Lower leg skin (tissue), 3 donors: Measurements from ENCODE around the gene CST8.

Source experiments
- POLR2A ChIP-seq, 2 donors: fragments of 450-650 bp; IDR thresholded peaks; one replicate each; pipeline ENCODE4 v1.6.1; 2016 to 2017; ENCODE audit warnings: antibody characterized with exemption in 2 of 2, mild to moderate bottlenecking in 1 of 2, moderate library complexity in 1 of 2
- TF ChIP-seq, protein P1 (sequence below), 3 donors: fragments of 450-650 bp; IDR thresholded peaks; one replicate each; pipeline ENCODE4 v1.5.1; 2016; ENCODE audit warnings: antibody characterized with exemption in 3 of 3, mild to moderate bottlenecking in 3 of 3, moderate library complexity in 2 of 3

- TF ChIP-seq, protein P1, sequence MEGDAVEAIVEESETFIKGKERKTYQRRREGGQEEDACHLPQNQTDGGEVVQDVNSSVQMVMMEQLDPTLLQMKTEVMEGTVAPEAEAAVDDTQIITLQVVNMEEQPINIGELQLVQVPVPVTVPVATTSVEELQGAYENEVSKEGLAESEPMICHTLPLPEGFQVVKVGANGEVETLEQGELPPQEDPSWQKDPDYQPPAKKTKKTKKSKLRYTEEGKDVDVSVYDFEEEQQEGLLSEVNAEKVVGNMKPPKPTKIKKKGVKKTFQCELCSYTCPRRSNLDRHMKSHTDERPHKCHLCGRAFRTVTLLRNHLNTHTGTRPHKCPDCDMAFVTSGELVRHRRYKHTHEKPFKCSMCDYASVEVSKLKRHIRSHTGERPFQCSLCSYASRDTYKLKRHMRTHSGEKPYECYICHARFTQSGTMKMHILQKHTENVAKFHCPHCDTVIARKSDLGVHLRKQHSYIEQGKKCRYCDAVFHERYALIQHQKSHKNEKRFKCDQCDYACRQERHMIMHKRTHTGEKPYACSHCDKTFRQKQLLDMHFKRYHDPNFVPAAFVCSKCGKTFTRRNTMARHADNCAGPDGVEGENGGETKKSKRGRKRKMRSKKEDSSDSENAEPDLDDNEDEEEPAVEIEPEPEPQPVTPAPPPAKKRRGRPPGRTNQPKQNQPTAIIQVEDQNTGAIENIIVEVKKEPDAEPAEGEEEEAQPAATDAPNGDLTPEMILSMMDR (IDR thresholded peaks at IDR 0.05) = no peak
- TF ChIP-seq POLR2A (IDR thresholded peaks at IDR 0.05) = no peak
Observed at GRCh38 chr20:23446505-23446904, 44.4 kb upstream of the CST8 start.
